Measurements from ENCODE around the gene ACADM. TPM values are rescaled to one million over a fixed set of nuclear protein-coding genes. Genes with fewer than 3 reads are reported as not detected.
"Not testable (repeated sequence)": the region's sequence is repeated elsewhere in the genome, so short reads cannot be mapped to it uniquely, and the experiment has no call there.

ACADM gene
- total RNA-seq, result 100 to 1,000 TPM in 4 of 6 experiments, 10 to 100 TPM in 2; 71.9 to 168 (median 124) TPM
- long read RNA-seq, transcript ACADM-202 (12 exons, 2,619 nt), result major isoform, 26 of 39 reads
- long read RNA-seq, partial matches to known transcripts, result 9 of 39 reads
- long read RNA-seq, other reads (novel, unspliced or antisense), result 3 of 39 reads

DNA sequence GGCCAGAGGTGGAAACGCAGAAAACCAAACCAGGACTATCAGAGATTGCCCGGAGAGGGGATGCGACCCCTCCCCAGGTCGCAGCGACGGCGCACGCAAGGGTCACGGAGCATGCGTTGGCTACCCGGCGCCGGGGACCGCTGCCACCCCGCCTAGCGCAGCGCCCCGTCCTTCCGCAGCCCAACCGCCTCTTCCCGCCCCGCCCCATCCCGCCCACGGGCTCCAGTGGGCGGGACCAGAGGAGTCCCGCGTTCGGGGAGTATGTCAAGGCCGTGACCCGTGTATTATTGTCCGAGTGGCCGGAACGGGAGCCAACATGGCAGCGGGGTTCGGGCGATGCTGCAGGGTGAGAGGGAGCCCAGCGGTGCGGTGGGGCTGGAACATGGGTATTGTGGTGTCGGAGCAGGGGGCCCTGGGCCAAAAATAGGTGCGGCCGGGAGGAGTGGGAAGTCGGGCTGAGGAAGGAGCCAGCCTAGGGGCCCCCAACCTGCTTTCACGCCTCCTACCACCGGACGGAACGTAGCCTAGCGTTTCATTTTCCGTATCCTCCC is at the start of gene ACADM:
Gene ACADM, plus strand, starts transcription at position 238 of the 551 bp plus-strand sequence. Its CDS starts 79 bp downstream, at position 317.
- under 1% methylated on average over 20 of the region's 48 CpGs for WGBS (ENCODE audit: insufficient coverage, low coverage, low lambda C conversion rate, missing lambda C conversion rate)
- H3K4me3 ChIP-seq, result peak within 1 kb of the TSS; percentile 65 to 88 (median 82)
- no peaks in the 10 kb centered on the region for H3K9me3 ChIP-seq
- peaks cover 0 to 19% (median 2%) of the 10 kb centered on the region in 4 donors for H3K4me1 ChIP-seq
- intact Hi-C loops (cut with DNase I), result loop anchor here in 1 of 2 donors (10.0 kb wide), 1 partner anchor 60 kb away; the partner anchor contains the start of gene RABGGTB
- TF ChIP-seq, protein P1, sequence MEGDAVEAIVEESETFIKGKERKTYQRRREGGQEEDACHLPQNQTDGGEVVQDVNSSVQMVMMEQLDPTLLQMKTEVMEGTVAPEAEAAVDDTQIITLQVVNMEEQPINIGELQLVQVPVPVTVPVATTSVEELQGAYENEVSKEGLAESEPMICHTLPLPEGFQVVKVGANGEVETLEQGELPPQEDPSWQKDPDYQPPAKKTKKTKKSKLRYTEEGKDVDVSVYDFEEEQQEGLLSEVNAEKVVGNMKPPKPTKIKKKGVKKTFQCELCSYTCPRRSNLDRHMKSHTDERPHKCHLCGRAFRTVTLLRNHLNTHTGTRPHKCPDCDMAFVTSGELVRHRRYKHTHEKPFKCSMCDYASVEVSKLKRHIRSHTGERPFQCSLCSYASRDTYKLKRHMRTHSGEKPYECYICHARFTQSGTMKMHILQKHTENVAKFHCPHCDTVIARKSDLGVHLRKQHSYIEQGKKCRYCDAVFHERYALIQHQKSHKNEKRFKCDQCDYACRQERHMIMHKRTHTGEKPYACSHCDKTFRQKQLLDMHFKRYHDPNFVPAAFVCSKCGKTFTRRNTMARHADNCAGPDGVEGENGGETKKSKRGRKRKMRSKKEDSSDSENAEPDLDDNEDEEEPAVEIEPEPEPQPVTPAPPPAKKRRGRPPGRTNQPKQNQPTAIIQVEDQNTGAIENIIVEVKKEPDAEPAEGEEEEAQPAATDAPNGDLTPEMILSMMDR (IDR thresholded peaks at IDR 0.05), result no peak
- TF ChIP-seq POLR2A (IDR thresholded peaks at IDR 0.05), result peak; percentile 86
- peak; percentile 94 to 98 (median 94) for ATAC-seq
- DNase-seq, result peak; percentile 93 to 97 (median 96)
- H3K36me3 ChIP-seq, result no peaks in the 10 kb centered on the region
- peak within 1 kb of the TSS; percentile 85 to 91 (median 89) for H3K27ac ChIP-seq
- no peaks in the 10 kb centered on the region for H3K27me3 ChIP-seq

DNA sequence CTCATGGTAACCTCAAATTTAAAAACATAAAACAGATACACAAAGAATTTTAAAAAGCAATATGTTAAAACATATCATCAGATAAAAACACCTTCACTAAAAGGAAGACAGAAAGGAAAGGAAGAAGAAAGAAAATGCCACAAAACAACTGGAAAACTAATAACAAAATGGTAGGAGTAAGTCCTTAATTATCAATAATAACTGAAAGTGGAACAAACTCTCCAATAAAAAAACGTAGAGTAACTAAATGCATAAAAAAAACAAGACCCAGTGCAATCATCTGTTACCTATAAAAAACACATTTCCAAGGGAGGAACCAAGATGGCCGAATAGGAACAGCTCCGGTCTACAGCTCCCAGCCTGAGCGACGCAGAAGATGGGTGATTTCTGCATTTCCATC is 47.1 kb upstream of the ACADM start:
- no peak for ATAC-seq
- H3K9me3 ChIP-seq, result no peaks in the 10 kb centered on the region
- no peak for DNase-seq
- no peak overlapping the region for H3K27ac ChIP-seq
- H3K27me3 ChIP-seq, result no peaks in the 10 kb centered on the region
- TF ChIP-seq, protein P1 (IDR thresholded peaks at IDR 0.05), result no peak
- TF ChIP-seq POLR2A (IDR thresholded peaks at IDR 0.05), result no peak
- WGBS (ENCODE audit: insufficient coverage, low coverage, low lambda C conversion rate, missing lambda C conversion rate), result 69% methylated on average over 5 of the region's 5 CpGs
- no peaks in the 10 kb centered on the region for H3K4me1 ChIP-seq
- intact Hi-C loops (cut with DNase I), result no loop called here
- H3K36me3 ChIP-seq, result no peaks in the 10 kb centered on the region
- no peak overlapping the region for H3K4me3 ChIP-seq

DNA sequence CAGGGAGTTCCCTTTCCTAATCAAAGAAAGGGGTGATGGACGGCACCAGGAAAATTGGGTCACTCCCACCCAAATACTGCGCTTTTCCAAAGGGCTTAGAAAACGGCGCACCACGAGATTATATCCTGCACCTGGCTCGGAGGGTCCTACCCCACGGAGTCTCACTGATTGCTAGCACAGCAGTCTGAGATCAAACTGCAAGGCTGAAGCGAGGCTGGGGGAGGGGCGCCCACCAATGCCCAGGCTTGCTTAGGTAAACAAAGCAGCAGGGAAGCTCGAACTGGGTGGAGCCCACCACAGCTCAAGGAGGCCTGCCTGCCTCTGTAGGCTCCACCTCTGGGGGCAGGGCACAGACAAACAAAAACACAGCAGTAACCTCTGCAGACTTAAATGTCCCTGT is 46.5 kb upstream of the ACADM start:
- H3K4me3 ChIP-seq; intact Hi-C loops (cut with DNase I); H3K27ac ChIP-seq; H3K9me3 ChIP-seq; H3K27me3 ChIP-seq; H3K4me1 ChIP-seq; ATAC-seq; DNase-seq; H3K36me3 ChIP-seq: not testable (repeated sequence)
- WGBS (ENCODE audit: insufficient coverage, low coverage, low lambda C conversion rate, missing lambda C conversion rate), result 80% methylated on average over 1 of the region's 10 CpGs

DNA sequence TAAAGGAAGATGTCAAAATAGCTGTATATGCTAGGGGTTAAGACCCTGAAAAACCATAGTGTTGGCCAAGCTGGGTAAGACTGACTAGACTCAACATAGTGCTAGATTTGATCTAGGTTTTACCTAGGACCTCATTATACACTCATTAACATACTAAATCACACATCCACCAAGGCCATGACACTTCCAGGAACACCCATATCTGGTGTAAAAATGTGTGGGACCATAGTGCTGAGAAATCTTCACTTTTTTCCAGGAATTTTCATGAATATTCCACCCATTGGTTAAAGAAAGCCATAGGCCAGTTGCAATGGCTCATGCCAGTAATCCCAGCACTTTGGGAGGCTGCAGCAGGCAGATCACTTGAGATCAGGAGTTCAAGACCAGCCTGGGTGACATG is 34.0 kb upstream of the ACADM start:
- Histone ChIP-seq H3K9me3 (no peaks in the 10 kb centered on the region), H3K4me1 (no peaks in the 10 kb centered on the region), H3K27me3 (no peaks in the 10 kb centered on the region), H3K36me3 (no peaks in the 10 kb centered on the region), H3K4me3 (no peak overlapping the region), H3K27ac (no peak overlapping the region)
- TF ChIP-seq, protein P1 (IDR thresholded peaks at IDR 0.05), result no peak
- TF ChIP-seq POLR2A (IDR thresholded peaks at IDR 0.05), result no peak
- intact Hi-C loops (cut with DNase I), result no loop called here
- DNase-seq, result no peak
- no peak for ATAC-seq

DNA sequence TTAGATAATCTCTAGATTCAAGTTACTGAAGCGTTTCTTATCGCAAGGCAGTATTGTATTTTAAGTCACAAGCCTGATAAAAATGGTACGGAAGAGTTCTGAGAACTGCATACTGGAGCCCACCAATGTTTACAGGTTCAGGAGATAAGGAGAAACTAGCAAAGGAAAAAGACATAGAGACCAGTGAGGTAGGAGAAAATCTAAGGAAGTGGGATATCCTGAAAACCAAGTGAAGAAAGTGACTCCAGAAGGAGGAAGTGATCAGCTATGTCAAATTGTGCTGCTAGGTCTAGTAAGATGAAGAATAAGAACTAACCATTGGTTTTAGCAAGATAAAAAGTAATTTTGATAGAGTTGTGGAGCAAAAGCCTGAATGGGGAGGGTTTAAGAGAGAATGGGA is 31.0 kb upstream of the ACADM start:
- no peaks in the 10 kb centered on the region for H3K4me1 ChIP-seq
- no peaks in the 10 kb centered on the region for H3K36me3 ChIP-seq
- ATAC-seq, result no peak
- no peak for DNase-seq
- H3K4me3 ChIP-seq, result no peak overlapping the region
- H3K27ac ChIP-seq, result no peak overlapping the region
- H3K9me3 ChIP-seq, result no peaks in the 10 kb centered on the region
- intact Hi-C loops (cut with DNase I), result no loop called here
- 19% methylated on average over 3 of the region's 3 CpGs for WGBS (ENCODE audit: insufficient coverage, low coverage, low lambda C conversion rate, missing lambda C conversion rate)
- TF ChIP-seq POLR2A (IDR thresholded peaks at IDR 0.05), result no peak
- TF ChIP-seq, protein P1 (IDR thresholded peaks at IDR 0.05), result no peak
- no peaks in the 10 kb centered on the region for H3K27me3 ChIP-seq

Measured in right lobe of liver (tissue), 6 donors.